ENCODE measurements around the gene CAPN12.
"Not testable (repeated sequence)": the region's sequence is repeated elsewhere in the genome, so short reads cannot be mapped to it uniquely, and the experiment has no call there.

DNA sequence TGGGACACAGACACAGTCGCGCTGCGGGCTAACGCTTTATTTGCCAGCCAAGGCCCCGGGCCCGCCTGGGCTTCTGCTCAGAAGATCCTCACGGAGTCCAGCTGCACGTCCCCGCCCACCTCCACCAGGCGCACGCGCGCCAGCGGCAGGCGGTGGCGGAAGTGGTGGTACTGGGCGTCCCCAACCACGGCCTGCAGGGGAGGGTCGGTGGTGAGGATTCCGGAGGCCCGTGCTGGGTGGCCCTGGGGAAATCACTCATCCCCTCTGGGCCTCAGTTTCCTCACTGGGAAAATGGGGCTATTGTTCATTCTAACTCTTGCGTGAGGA, 26.6 kb upstream of the CAPN12 start:
- TF ChIP-seq, protein P1, sequence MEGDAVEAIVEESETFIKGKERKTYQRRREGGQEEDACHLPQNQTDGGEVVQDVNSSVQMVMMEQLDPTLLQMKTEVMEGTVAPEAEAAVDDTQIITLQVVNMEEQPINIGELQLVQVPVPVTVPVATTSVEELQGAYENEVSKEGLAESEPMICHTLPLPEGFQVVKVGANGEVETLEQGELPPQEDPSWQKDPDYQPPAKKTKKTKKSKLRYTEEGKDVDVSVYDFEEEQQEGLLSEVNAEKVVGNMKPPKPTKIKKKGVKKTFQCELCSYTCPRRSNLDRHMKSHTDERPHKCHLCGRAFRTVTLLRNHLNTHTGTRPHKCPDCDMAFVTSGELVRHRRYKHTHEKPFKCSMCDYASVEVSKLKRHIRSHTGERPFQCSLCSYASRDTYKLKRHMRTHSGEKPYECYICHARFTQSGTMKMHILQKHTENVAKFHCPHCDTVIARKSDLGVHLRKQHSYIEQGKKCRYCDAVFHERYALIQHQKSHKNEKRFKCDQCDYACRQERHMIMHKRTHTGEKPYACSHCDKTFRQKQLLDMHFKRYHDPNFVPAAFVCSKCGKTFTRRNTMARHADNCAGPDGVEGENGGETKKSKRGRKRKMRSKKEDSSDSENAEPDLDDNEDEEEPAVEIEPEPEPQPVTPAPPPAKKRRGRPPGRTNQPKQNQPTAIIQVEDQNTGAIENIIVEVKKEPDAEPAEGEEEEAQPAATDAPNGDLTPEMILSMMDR (IDR thresholded peaks at IDR 0.05 in 4 of 5, conservative IDR thresholded peaks at IDR 0.05 in 1 of 5), result not testable (repeated sequence)
- not testable (repeated sequence) for TF ChIP-seq POLR2A (IDR thresholded peaks at IDR 0.05)
